Peyer's patch (tissue), 4 donors: ENCODE results near the gene PAIP2. TPM values are rescaled to one million over a fixed set of nuclear protein-coding genes. Genes with fewer than 3 reads are reported as not detected.

Experiments used
- DNase-seq, 3 donors: peaks; one replicate each; pipeline ENCODE4 v3.0.0-alpha.2; 2017 to 2019
- H3K27ac ChIP-seq, 4 donors: fragments of 200-600 bp; sonication (generic); one replicate each; pipeline ENCODE4 v1.5.1; 2016 to 2019
- H3K27me3 ChIP-seq, 2 donors: fragments of 200-600 bp; sonication (generic); one replicate each; pipeline ENCODE4 v1.5.1; 2019
- H3K36me3 ChIP-seq, 3 donors: fragments of 200-600 bp; sonication (generic); one replicate each; pipeline ENCODE4 v1.5.1; 2016 to 2019
- H3K4me1 ChIP-seq, 4 donors: fragments of 200-600 bp; sonication (generic); one replicate each; pipeline ENCODE4 v1.5.1; 2016 to 2019
- H3K4me3 ChIP-seq, 4 donors: fragments of 200-600 bp; sonication (generic); 1 replicate in 3 of 4; 2 replicates in 1 of 4; pipeline ENCODE4 v1.5.1; 2016 to 2019; ENCODE audit warnings: mild to moderate bottlenecking in 1 of 4
- H3K9me3 ChIP-seq, 4 donors: fragments of 200-600 bp; sonication (generic); one replicate each; pipeline ENCODE4 v1.5.1; 2016 to 2019; ENCODE audit warnings: mild to moderate bottlenecking in 1 of 4
- POLR2A ChIP-seq, 2 donors: fragments of 450-650 bp; IDR thresholded peaks; one replicate each; pipeline ENCODE4 v1.5.1; 2017; ENCODE audit warnings: antibody characterized with exemption in 2 of 2, mild to moderate bottlenecking in 2 of 2, moderate library complexity in 2 of 2
- total RNA-seq, 4 donors: library from RNA; depleted of rRNA; stranded (reverse); fragments of >200 nt; gene quantifications; one replicate each; pipeline ENCODE4 v1.1.0, GENCODE V29; 2016
- TF ChIP-seq, protein P1 (sequence below), 6 experiments: fragments of 450-650 bp in 4 of 6; fragments of 200-600 bp in 2 of 6; sonication (generic) in 1 of 6; IDR thresholded peaks; one replicate each; pipeline ENCODE4 v1.5.1; 2017 to 2019; ENCODE audit warnings: antibody characterized with exemption in 6 of 6, mild to moderate bottlenecking in 3 of 6, moderate library complexity in 1 of 6

The PAIP2 gene, protein sequence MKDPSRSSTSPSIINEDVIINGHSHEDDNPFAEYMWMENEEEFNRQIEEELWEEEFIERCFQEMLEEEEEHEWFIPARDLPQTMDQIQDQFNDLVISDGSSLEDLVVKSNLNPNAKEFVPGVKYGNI
- total RNA-seq, result 10 to 100 TPM; 24.3 to 77.6 (median 35.6) TPM

DNA sequence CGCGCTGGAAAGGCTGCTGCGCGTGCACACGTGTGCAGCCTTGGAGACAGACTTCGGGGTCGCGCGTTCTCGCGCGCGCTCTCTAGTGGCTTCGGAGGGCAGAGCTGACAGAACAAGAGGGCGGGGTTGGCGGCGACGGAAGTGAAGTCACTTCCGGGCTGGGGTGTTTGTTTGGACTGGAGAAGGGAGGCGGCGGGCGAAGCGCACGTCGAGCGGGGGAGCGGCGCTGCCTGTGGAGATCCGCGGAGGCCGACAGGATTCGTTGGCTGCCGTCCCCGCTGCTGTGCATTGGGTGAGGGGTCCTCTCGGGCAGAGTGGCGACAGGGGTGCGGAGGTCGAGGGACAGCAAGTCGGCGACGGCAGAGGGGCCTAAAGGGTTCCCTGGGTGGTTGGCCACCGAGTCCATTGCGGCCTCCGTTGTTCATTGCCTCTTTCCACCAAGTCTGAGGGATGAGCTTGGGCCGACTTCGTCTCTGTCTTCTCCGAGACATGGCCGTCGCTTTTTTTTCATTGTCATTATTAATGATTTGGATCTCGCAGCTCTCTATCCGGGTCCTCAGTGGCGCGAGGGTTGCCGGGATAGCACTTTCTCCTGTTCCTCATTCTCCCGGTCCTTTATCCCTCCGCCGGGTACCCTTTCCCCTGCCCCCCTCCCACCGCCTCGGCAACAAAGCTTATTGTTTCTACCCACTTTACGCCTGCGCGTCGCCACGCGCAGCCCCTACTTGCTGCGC is at the start of gene PAIP2:
PAIP2 (plus strand) TSS at position 166 of the 734 bp plus-strand sequence. CDS start 21,931 bp downstream, outside the sequence.
- Histone ChIP-seq H3K9me3 (no peaks in the 10 kb centered on the region), H3K27ac (peak within 1 kb of the TSS; percentile 94 to 99 (median 97)), H3K27me3 (no peaks in the 10 kb centered on the region), H3K36me3 (no peaks in the 10 kb centered on the region), H3K4me1 (peaks cover 0 to 27% (median 10%) of the 10 kb centered on the region in 4 donors), H3K4me3 (peak within 1 kb of the TSS; percentile 66 to 89 (median 82))
- TF ChIP-seq POLR2A (IDR thresholded peaks at IDR 0.05), result peak; percentile 86 to 93
- TF ChIP-seq, protein P1, sequence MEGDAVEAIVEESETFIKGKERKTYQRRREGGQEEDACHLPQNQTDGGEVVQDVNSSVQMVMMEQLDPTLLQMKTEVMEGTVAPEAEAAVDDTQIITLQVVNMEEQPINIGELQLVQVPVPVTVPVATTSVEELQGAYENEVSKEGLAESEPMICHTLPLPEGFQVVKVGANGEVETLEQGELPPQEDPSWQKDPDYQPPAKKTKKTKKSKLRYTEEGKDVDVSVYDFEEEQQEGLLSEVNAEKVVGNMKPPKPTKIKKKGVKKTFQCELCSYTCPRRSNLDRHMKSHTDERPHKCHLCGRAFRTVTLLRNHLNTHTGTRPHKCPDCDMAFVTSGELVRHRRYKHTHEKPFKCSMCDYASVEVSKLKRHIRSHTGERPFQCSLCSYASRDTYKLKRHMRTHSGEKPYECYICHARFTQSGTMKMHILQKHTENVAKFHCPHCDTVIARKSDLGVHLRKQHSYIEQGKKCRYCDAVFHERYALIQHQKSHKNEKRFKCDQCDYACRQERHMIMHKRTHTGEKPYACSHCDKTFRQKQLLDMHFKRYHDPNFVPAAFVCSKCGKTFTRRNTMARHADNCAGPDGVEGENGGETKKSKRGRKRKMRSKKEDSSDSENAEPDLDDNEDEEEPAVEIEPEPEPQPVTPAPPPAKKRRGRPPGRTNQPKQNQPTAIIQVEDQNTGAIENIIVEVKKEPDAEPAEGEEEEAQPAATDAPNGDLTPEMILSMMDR (IDR thresholded peaks at IDR 0.05), result peak; percentile 42 to 92 (median 83)
- DNase-seq, result peak; percentile 97 to 99 (median 97)

DNA sequence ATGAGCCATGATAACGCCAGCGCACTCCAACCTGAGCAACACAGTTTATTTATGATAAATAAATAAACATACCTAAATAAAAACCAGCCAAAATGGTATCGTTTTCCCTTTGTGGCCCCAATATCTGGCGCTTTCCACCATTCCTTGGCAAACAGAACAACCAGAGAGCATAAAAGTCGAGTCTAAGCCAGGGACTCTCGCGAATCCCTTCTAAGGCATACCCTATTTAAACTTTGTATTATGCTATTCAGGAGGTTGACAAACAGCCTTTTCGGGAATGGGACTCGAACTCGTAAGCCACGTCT is 48.5 kb upstream of the PAIP2 start:
- Histone ChIP-seq H3K27ac (peak overlapping the region; percentile 98 to 99 (median 98)), H3K9me3 (no peaks in the 10 kb centered on the region), H3K27me3 (no peaks in the 10 kb centered on the region), H3K36me3 (no peaks in the 10 kb centered on the region), H3K4me3 (peak overlapping the region; percentile 60 to 88 (median 68)), H3K4me1 (peaks cover 0 to 35% (median 15%) of the 10 kb centered on the region in 4 donors)
- DNase-seq, result no peak
- TF ChIP-seq POLR2A (IDR thresholded peaks at IDR 0.05), result no peak
- TF ChIP-seq, protein P1 (IDR thresholded peaks at IDR 0.05), result no peak

DNA sequence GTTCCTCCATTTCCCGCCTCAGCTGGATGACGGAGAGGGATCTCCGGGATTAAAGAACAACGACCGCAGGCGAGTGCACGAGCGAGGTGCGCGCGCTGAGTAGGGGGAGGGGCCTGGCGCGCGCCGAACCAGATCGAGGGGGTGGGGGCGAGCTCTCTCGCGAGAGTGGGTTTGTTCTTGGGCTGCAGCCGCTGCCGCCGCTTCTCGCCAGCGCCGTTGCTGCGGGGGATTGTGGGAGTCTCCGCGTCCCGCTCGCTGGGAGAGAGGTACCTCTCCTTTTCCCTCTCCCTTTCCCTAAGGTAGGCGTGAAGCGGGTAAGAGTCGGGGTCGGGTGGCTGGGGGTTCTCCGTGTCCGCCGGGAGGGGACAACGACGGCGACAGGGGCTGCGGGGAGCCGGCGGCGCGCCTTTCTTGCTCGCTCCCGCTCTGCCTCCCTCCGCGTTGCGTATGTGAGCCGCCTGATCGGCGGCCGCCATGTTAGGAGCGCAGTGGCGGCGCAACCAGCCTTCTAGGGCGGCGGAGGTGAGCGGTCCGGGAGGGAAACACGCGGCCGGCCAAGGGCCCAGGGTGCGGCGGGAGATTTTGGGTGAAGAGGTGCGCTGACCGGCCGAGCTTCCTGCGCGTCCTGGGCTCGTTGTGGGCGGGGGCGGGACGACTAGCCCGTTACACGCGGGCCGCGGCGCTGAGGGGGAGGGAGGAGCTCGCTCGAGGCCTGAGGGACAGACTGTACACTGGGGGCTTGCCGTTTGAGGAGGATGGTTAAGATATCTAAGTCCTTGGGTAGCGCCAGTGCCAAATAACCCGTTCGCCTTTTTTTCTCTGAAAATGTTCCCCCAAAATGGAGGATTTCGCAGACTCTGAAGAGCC is 47.9 kb upstream of the PAIP2 start, which contains the start of gene MATR3:
MATR3 (plus strand) TSS at position 234 of the 867 bp plus-strand sequence. CDS start 13,676 bp downstream, outside the sequence.
- no peaks in the 10 kb centered on the region for H3K9me3 ChIP-seq
- peak within 1 kb of the TSS; percentile 98 to 99 (median 98) for H3K27ac ChIP-seq
- peaks cover 0 to 41% (median 20%) of the 10 kb centered on the region in 4 donors for H3K4me1 ChIP-seq
- DNase-seq, result peak; percentile 96 to 98 (median 98)
- no peaks in the 10 kb centered on the region for H3K36me3 ChIP-seq
- TF ChIP-seq, protein P1 (IDR thresholded peaks at IDR 0.05), result peak in 1 of 6 experiments; percentile 12
- TF ChIP-seq POLR2A (IDR thresholded peaks at IDR 0.05), result peak; percentile 94 to 96
- no peaks in the 10 kb centered on the region for H3K27me3 ChIP-seq
- peak within 1 kb of the TSS; percentile 60 to 88 (median 68) for H3K4me3 ChIP-seq

DNA sequence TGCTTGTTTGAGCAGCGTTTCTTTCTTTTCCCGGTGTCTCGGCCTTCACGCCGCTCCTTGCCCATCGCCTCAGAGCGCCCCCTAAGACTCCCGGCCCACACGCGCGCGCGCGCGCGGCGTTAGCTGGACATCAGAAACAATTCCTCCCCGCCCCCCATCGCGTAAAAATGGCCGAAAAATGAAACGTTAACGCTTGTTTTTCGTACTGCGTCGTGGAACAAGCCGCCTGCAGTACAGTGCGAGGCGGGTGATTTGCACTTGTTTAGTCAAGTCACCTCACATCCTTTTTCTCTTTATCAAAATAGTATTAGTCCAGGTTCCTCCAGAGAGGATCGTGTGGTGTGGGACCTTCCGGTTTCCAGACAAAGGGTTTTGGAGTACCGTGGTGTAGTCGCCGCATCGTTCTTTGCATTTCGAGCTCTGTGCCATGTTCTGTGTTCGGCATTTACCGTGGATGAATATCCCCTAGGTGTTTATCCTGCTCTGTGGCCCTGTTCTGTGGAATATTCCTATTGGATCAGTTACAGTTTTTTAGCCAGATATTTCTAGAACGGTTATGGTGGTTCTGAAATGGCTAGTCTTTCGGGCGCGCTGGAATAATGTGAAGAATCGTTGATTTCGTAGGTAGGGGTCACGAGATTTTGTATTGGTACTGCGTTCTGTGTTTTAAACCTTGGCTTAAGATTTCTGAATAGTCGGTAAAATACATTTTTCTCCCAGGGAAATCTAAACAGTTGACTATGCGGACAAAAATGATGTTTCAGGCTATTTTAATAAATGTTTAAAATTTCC is 47.1 kb upstream of the PAIP2 start:
- no peaks in the 10 kb centered on the region for H3K9me3 ChIP-seq
- no peaks in the 10 kb centered on the region for H3K27me3 ChIP-seq
- H3K4me1 ChIP-seq, result peaks cover 0 to 49% (median 20%) of the 10 kb centered on the region in 4 donors
- H3K36me3 ChIP-seq, result no peaks in the 10 kb centered on the region
- TF ChIP-seq POLR2A (IDR thresholded peaks at IDR 0.05), result no peak
- TF ChIP-seq, protein P1 (IDR thresholded peaks at IDR 0.05), result peak in 1 of 6 experiments; percentile 5
- peak overlapping the region; percentile 60 to 88 (median 68) for H3K4me3 ChIP-seq
- DNase-seq, result peak; percentile 68 to 83 (median 77)
- peak overlapping the region; percentile 98 to 99 (median 98) for H3K27ac ChIP-seq
